Left ventricle myocardium inferior (tissue), 1 donor: ENCODE data around the gene TRIM71. TPM values are rescaled to one million over a fixed set of nuclear protein-coding genes. Genes with fewer than 3 reads are reported as not detected.

Experiments used
- DNase-seq: peaks from one replicate; pipeline ENCODE4 v3.0.0-alpha.2; 2020
- H3K27ac ChIP-seq: fragments of 200-600 bp; replicated peaks from 2 replicates; pipeline ENCODE4 v1.8.0; 2021
- H3K27me3 ChIP-seq: fragments of 200-600 bp; 2 replicates; pipeline ENCODE4 v1.8.0; 2021; ENCODE audit warnings: low read depth
- H3K36me3 ChIP-seq: fragments of 200-600 bp; 2 replicates; pipeline ENCODE4 v1.8.0; 2021
- H3K4me1 ChIP-seq: fragments of 200-600 bp; 2 replicates; pipeline ENCODE4 v1.8.0; 2021
- H3K4me3 ChIP-seq: fragments of 200-600 bp; 2 replicates; pipeline ENCODE4 v1.8.0; 2021; ENCODE audit warnings: mild to moderate bottlenecking, moderate library complexity
- H3K9me3 ChIP-seq: fragments of 200-600 bp; replicated peaks from 2 replicates; pipeline ENCODE4 v1.8.0; 2021
- CTCF ChIP-seq: fragments of 200-600 bp; IDR thresholded peaks from 2 replicates; pipeline ENCODE4 v1.8.0; 2021; ENCODE audit warnings: antibody characterized with exemption, mild to moderate bottlenecking, borderline replicate concordance
- intact Hi-C: fragments of 100-400 bp; cut with micrococcal nuclease; formaldehyde crosslinking; loops from one replicate; pipeline ENCODE4 v1.11.0; 2022
- total RNA-seq: library from RNA; stranded (reverse); fragmentation: NEBNext Ultra II Directional; extraction: Animal tissue kit (Norgen Biotek cat#: 25700); gene quantifications from one replicate; pipeline ENCODE4 v1.2.1, GENCODE V29; 2021
- donor health status: DM: no; HTN: yes; CAD: no; lungs with severe emphysema.

TRIM71 gene
- total RNA-seq, 1 donor from 2014 or later: not detected

- no peaks in the 10 kb centered on the region for H3K36me3 ChIP-seq
- H3K9me3 ChIP-seq: no peaks in the 10 kb centered on the region
- no peak for TF ChIP-seq CTCF
- intact Hi-C loops: no loop called here
- H3K27ac ChIP-seq: no peak overlapping the region
- H3K4me3 ChIP-seq: peak overlapping the region; percentile 64
- H3K4me1 ChIP-seq: peaks cover 29% of the 10 kb centered on the region
- peaks cover 86% of the 10 kb centered on the region for H3K27me3 ChIP-seq
- no peak for DNase-seq
These were observed 602 bp downstream of the TRIM71 start for GRCh38 chr3:32818229-32818969.

GRCh38 chr3:32818970-32819511, 1.2 kb downstream of the TRIM71 start:
- DNase-seq: no peak
- H3K4me1 ChIP-seq: peaks cover 29% of the 10 kb centered on the region
- H3K4me3 ChIP-seq: peak overlapping the region; percentile 64
- H3K36me3 ChIP-seq: no peaks in the 10 kb centered on the region
- intact Hi-C loops: no loop called here
- TF ChIP-seq CTCF: no peak
- H3K27me3 ChIP-seq: peaks cover 92% of the 10 kb centered on the region
- no peak overlapping the region for H3K27ac ChIP-seq
- no peaks in the 10 kb centered on the region for H3K9me3 ChIP-seq

GRCh38 chr3:32819551-32820348, 2.0 kb downstream of the TRIM71 start:
- Histone ChIP-seq H3K27me3 (peaks cover 97% of the 10 kb centered on the region), H3K4me1 (peaks cover 29% of the 10 kb centered on the region), H3K4me3 (no peak overlapping the region), H3K9me3 (no peaks in the 10 kb centered on the region), H3K27ac (no peak overlapping the region), H3K36me3 (no peaks in the 10 kb centered on the region)
- no peak for DNase-seq
- TF ChIP-seq CTCF: no peak
- intact Hi-C loops: no loop called here

DNA sequence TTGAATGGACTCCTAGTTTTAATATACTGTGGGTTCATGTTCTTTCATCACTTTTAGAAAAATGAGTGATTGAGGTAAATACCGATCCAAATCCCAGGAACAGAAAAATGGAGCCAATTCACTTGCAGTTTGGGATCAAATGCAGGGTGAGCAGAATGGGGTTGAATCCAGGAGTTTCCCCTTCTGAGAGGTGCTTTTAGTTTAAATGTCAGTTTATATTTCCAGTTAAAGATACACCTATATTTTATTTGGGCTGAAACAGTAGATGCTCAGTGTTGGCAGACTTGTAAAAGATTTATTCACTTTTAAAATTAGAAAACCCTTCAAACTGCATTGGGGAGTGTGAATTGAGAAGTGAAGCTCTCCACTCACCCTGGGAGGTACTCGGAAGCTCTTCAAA, 2.6 kb downstream of the TRIM71 start:
- no peak overlapping the region for H3K4me3 ChIP-seq
- no peaks in the 10 kb centered on the region for H3K9me3 ChIP-seq
- intact Hi-C loops: no loop called here
- no peak for TF ChIP-seq CTCF
- H3K27ac ChIP-seq: no peak overlapping the region
- no peak for DNase-seq
- peaks cover 95% of the 10 kb centered on the region for H3K27me3 ChIP-seq
- no peaks in the 10 kb centered on the region for H3K36me3 ChIP-seq
- peaks cover 29% of the 10 kb centered on the region for H3K4me1 ChIP-seq

- TF ChIP-seq CTCF: no peak
- intact Hi-C loops: no loop called here
- H3K27ac ChIP-seq: no peak overlapping the region
- H3K27me3 ChIP-seq: peaks cover 94% of the 10 kb centered on the region
- no peak for DNase-seq
- no peaks in the 10 kb centered on the region for H3K36me3 ChIP-seq
- peaks cover 29% of the 10 kb centered on the region for H3K4me1 ChIP-seq
- H3K4me3 ChIP-seq: peak overlapping the region; percentile 35
- H3K9me3 ChIP-seq: no peaks in the 10 kb centered on the region
These were observed 3.3 kb downstream of the TRIM71 start for GRCh38 chr3:32820971-32821685.
